PFSK-1 (cell line): ENCODE measurements around the gene ASIC2.

Experiments used
- FOXP2 ChIP-seq: optimal IDR thresholded peaks from 2 replicates; pipeline ENCODE3; 2011; ENCODE audit warnings: borderline replicate concordance, control low read depth, inconsistent platforms; ENCODE audit not compliant: insufficient read depth; ENCODE audit errors: extremely low read length, extremely low read depth
- POLR2AphosphoS5 ChIP-seq: IDR thresholded peaks from 2 replicates; pipeline ENCODE4 v1.6.1; 2012; ENCODE audit warnings: low read depth, mild to moderate bottlenecking, control low read depth, low read length, moderate library complexity
- REST ChIP-seq, 2 experiments: IDR thresholded peaks; 2 replicates each; pipeline versions ENCODE4 v1.6.1 to v1.8.0; 2011 to 2012; ENCODE audit warnings: low read depth in 2 of 2, low read length in 2 of 2, control low read depth in 1 of 2, inconsistent platforms in 1 of 2, mild to moderate bottlenecking in 1 of 2, moderate library complexity in 1 of 2; ENCODE audit not compliant: insufficient read depth in 1 of 2
- SIN3A ChIP-seq: IDR thresholded peaks from 2 replicates; pipeline ENCODE4 v1.6.1; 2012; ENCODE audit warnings: mild to moderate bottlenecking, low read length, moderate library complexity, borderline replicate concordance; ENCODE audit not compliant: insufficient read depth
- TAF1 ChIP-seq: IDR thresholded peaks from 2 replicates; pipeline ENCODE4 v1.6.1; 2012; ENCODE audit warnings: low read length, control low read depth, borderline replicate concordance; ENCODE audit not compliant: insufficient read depth

ASIC2 gene

GRCh38 chr17:33057564-33057963 is 235.5 kb downstream of the ASIC2 start:
- TF ChIP-seq TAF1 (no peak), SIN3A (no peak), REST (IDR thresholded peaks at IDR 0.05; ENCODE audit: insufficient read depth in 1 of 2, low read depth in 2 of 2, low read length in 2 of 2) (no peak), POLR2AphosphoS5 (no peak), FOXP2 (no peak)

- TF ChIP-seq SIN3A = no peak
- no peak for TF ChIP-seq REST (IDR thresholded peaks at IDR 0.05; ENCODE audit: insufficient read depth in 1 of 2, low read depth in 2 of 2, low read length in 2 of 2)
- no peak for TF ChIP-seq POLR2AphosphoS5
- no peak for TF ChIP-seq TAF1
- no peak for TF ChIP-seq FOXP2
Observed at GRCh38 chr17:33056399-33057146, 236.5 kb downstream of the ASIC2 start.

GRCh38 chr17:33055746-33056145 is 237.3 kb downstream of the ASIC2 start:
- no peak for TF ChIP-seq POLR2AphosphoS5
- TF ChIP-seq SIN3A = no peak
- no peak for TF ChIP-seq REST (IDR thresholded peaks at IDR 0.05; ENCODE audit: insufficient read depth in 1 of 2, low read depth in 2 of 2, low read length in 2 of 2)
- TF ChIP-seq TAF1 = no peak
- TF ChIP-seq FOXP2 = no peak

GRCh38 chr17:33055171-33055611 is 237.9 kb downstream of the ASIC2 start:
- TF ChIP-seq POLR2AphosphoS5 (no peak), TAF1 (no peak), REST (IDR thresholded peaks at IDR 0.05; ENCODE audit: insufficient read depth in 1 of 2, low read depth in 2 of 2, low read length in 2 of 2) (no peak), FOXP2 (no peak), SIN3A (no peak)

- no peak for TF ChIP-seq FOXP2
- no peak for TF ChIP-seq POLR2AphosphoS5
- TF ChIP-seq TAF1 = no peak
- no peak for TF ChIP-seq SIN3A
- TF ChIP-seq REST (IDR thresholded peaks at IDR 0.05; ENCODE audit: insufficient read depth in 1 of 2, low read depth in 2 of 2, low read length in 2 of 2) = no peak
Observed at GRCh38 chr17:33054412-33054811, 238.7 kb downstream of the ASIC2 start.
